ENCODE measurements around the gene INAFM2.

INAFM2 gene

GRCh38 chr15:40345225-40345866, 21.9 kb downstream of the INAFM2 start:
- DNase-seq = no peak

- no peak for DNase-seq
Measured at GRCh38 chr15:40345867-40346578, 22.5 kb downstream of the INAFM2 start.

GRCh38 chr15:40346579-40347558, 23.4 kb downstream of the INAFM2 start:
- no peak for DNase-seq

GRCh38 chr15:40347559-40348473, 24.3 kb downstream of the INAFM2 start:
- no peak for DNase-seq

- DNase-seq = no peak
Measured at GRCh38 chr15:40348474-40348870, 25.0 kb downstream of the INAFM2 start.

- DNase-seq = no peak
Measured at GRCh38 chr15:40349163-40349562, 25.7 kb downstream of the INAFM2 start.

- no peak for DNase-seq
Measured at GRCh38 chr15:40352281-40352901, 28.9 kb downstream of the INAFM2 start.

- DNase-seq = no peak
Measured at GRCh38 chr15:40353697-40354096, 30.2 kb downstream of the INAFM2 start.

- no peak for DNase-seq
Measured at GRCh38 chr15:40354408-40355171, 31.1 kb downstream of the INAFM2 start.

GRCh38 chr15:40355976-40356585, 32.6 kb downstream of the INAFM2 start:
- DNase-seq = no peak

GRCh38 chr15:40357246-40357645, 33.8 kb downstream of the INAFM2 start:
- DNase-seq = no peak

- DNase-seq = no peak
Measured at GRCh38 chr15:40357723-40358470, 34.4 kb downstream of the INAFM2 start, which contains the start of gene DISP2. Gene DISP2 (plus strand): TSS chr15:40358219. CDS start chr15:40358322, 103 bp downstream.

- no peak for DNase-seq
Measured at GRCh38 chr15:40358471-40359353, 35.2 kb downstream of the INAFM2 start.

- DNase-seq = no peak
Measured at GRCh38 chr15:40360015-40360414, 36.5 kb downstream of the INAFM2 start.

- DNase-seq = no peak
Measured at GRCh38 chr15:40361640-40362039, 38.1 kb downstream of the INAFM2 start.

GRCh38 chr15:40363611-40364010, 40.1 kb downstream of the INAFM2 start:
- DNase-seq = no peak

- DNase-seq = no peak
Measured at GRCh38 chr15:40364251-40364650, 40.8 kb downstream of the INAFM2 start.

- no peak for DNase-seq
Measured at GRCh38 chr15:40365016-40365415, 41.5 kb downstream of the INAFM2 start.

All from SIG-M5 (cell line).